B cell (primary cell): ENCODE measurements around the gene HOMER3. TPM values are rescaled to one million over a fixed set of nuclear protein-coding genes. Genes with fewer than 3 reads are reported as not detected.

Experiments
- ATAC-seq: fragments of 200-7000 bp; cut with Tn5 transposase; one replicate; pipeline ENCODE4 v1.10.0; 2021; ENCODE audit warnings: low read depth, mild to moderate bottlenecking, moderate number of reproducible peaks, moderate library complexity
- CTCF ChIA-PET: fragments of 350-600 bp; sonication (Branson Sonifier 250); formaldehyde crosslinking; loops from one replicate; lab custom pipeline; 2021; ENCODE audit warnings: antibody characterized with exemption, inconsistent platforms; lab: Charles Lee
- POLR2A ChIA-PET: fragments of 350-600 bp; sonication (Branson Sonifier 250); formaldehyde crosslinking; loops from one replicate; lab custom pipeline; 2021; ENCODE audit warnings: antibody characterized with exemption; lab: Charles Lee
- DNase-seq: peaks from one replicate; pipeline ENCODE4 v3.0.0; 2013
- H2AFZ ChIP-seq: 2 replicates; pipeline ENCODE4 v1.6.1; 2012; ENCODE audit warnings: mild to moderate bottlenecking, low read depth, low read length; ENCODE audit not compliant: insufficient read depth, poor library complexity, severe bottlenecking
- H3K27ac ChIP-seq, 2 donors: 1 replicate in 1 of 2; 2 replicates in 1 of 2; pipeline ENCODE4 v1.5.1; 2012 to 2013; ENCODE audit warnings: low read length in 2 of 2, mild to moderate bottlenecking in 2 of 2, moderate library complexity in 1 of 2
- H3K27me3 ChIP-seq, 4 experiments: fragments of 200-600 bp in 1 of 4; sonication (generic) in 1 of 4; replicated peaks in 1 of 4; 1 replicate in 2 of 4; 2 replicates in 2 of 4; pipeline versions ENCODE4 v1.6.1 to v1.7.0; 2013 to 2016; ENCODE audit warnings: low read length in 3 of 4, mild to moderate bottlenecking in 2 of 4, mixed read lengths in 1 of 4, moderate library complexity in 1 of 4; ENCODE audit not compliant: insufficient read depth in 4 of 4, control insufficient read depth in 3 of 4; ENCODE audit errors: control extremely low read depth in 1 of 4
- H3K36me3 ChIP-seq, 2 experiments: replicated peaks in 1 of 2; 1 replicate in 1 of 2; 2 replicates in 1 of 2; pipeline versions ENCODE4 v1.6.1 to v1.7.1; 2013; ENCODE audit warnings: low read length in 1 of 2; ENCODE audit not compliant: insufficient read depth in 2 of 2, control insufficient read depth in 1 of 2; ENCODE audit errors: control extremely low read depth in 1 of 2, extremely low read depth in 1 of 2
- H3K4me1 ChIP-seq, 2 donors: fragments of 200-600 bp in 1 of 2; sonication (generic) in 1 of 2; 1 replicate in 1 of 2; 2 replicates in 1 of 2; pipeline versions ENCODE4 v1.5.1 to v1.6.1; 2013 to 2017; ENCODE audit warnings: low read length in 2 of 2; ENCODE audit not compliant: control insufficient read depth in 2 of 2, insufficient read depth in 2 of 2
- H3K4me2 ChIP-seq: replicated peaks from 2 replicates; pipeline ENCODE3; 2012; ENCODE audit warnings: mild to moderate bottlenecking, low read depth, low read length; ENCODE audit not compliant: poor library complexity, severe bottlenecking
- H3K4me3 ChIP-seq, 5 experiments: fragments of 200-600 bp in 1 of 5; sonication (generic) in 1 of 5; 1 replicate in 3 of 5; 2 replicates in 2 of 5; pipeline versions ENCODE4 v1.5.1 to v1.7.0; 2011 to 2016; ENCODE audit warnings: low read length in 4 of 5, mild to moderate bottlenecking in 4 of 5, low read depth in 2 of 5, control low read depth in 1 of 5, moderate library complexity in 1 of 5; ENCODE audit not compliant: insufficient read depth in 1 of 5; ENCODE audit errors: control extremely low read depth in 1 of 5, extremely low read depth in 1 of 5
- H3K79me2 ChIP-seq: fragments of 200-600 bp; sonication (generic); one replicate; pipeline ENCODE4 v1.6.0; 2016; ENCODE audit warnings: low read length; ENCODE audit not compliant: control insufficient read depth, insufficient read depth
- H3K9ac ChIP-seq: fragments of 200-600 bp; sonication (generic); 2 replicates; pipeline ENCODE4 v1.6.1; 2017; ENCODE audit warnings: mild to moderate bottlenecking, low read length, moderate library complexity
- H3K9me3 ChIP-seq, 3 donors: one replicate each; pipeline versions ENCODE4 v1.6.1 to v1.7.1; 2013; ENCODE audit warnings: low read length in 2 of 3; ENCODE audit not compliant: control insufficient read depth in 2 of 3, insufficient read depth in 1 of 3; ENCODE audit errors: control extremely low read depth in 1 of 3
- H4K20me1 ChIP-seq: 2 replicates; pipeline ENCODE4 v1.6.0; 2012; ENCODE audit warnings: mild to moderate bottlenecking, low read length; ENCODE audit not compliant: insufficient read depth, control insufficient read depth, poor library complexity, severe bottlenecking
- H3K27ac Mint-ChIP-seq: one replicate; pipeline ENCODE4 v1.8.0; 2021; ENCODE audit warnings: mixed read lengths
- H3K27me3 Mint-ChIP-seq: one replicate; pipeline ENCODE4 v1.8.0; 2021; ENCODE audit warnings: mixed read lengths
- H3K4me1 Mint-ChIP-seq: one replicate; pipeline ENCODE4 v1.8.0; 2021; ENCODE audit warnings: mixed read lengths
- H3K4me3 Mint-ChIP-seq: one replicate; pipeline ENCODE4 v1.8.0; 2021; ENCODE audit warnings: mixed read lengths
- H3K9me3 Mint-ChIP-seq: one replicate; pipeline ENCODE4 v1.8.0; 2022; ENCODE audit warnings: mixed read lengths; ENCODE audit not compliant: insufficient read depth
- EZH2 ChIP-seq: IDR thresholded peaks from 2 replicates; pipeline ENCODE4 v1.6.1; 2012; ENCODE audit warnings: borderline replicate concordance, low read depth, mild to moderate bottlenecking, moderate library complexity, low read length; ENCODE audit not compliant: insufficient read depth, poor library complexity, severe bottlenecking
- WGBS: methylation state at CpG from one replicate; pipeline ENCODE4 v1.1.5; 2013; ENCODE audit warnings: missing lambda C conversion rate; ENCODE audit not compliant: insufficient coverage; 5-methylcytosine and 5-hydroxymethylcytosine counted together
- intact Hi-C: fragments of 100-400 bp; cut with micrococcal nuclease; formaldehyde crosslinking; loops from one replicate; pipeline ENCODE4 v1.10.0; 2022
- polyA plus RNA-seq: library from polyadenylated mRNA; depleted of rRNA; stranded (reverse); fragments of >200 nt; gene quantifications from 2 replicates; pipeline ENCODE4 v1.2.3, GENCODE V29; 2012
- total RNA-seq, 2 donors: library from RNA; stranded (reverse); fragments of 120-200 nt in 1 of 2; gene quantifications; 1 replicate in 1 of 2; 2 replicates in 1 of 2; pipeline versions ENCODE4 v1.2.3 to v1.2.4, GENCODE V29; 2013 to 2022
- TF ChIP-seq, protein P1 (sequence below): fragments of 200-600 bp; IDR thresholded peaks from one replicate; pipeline ENCODE4 v1.8.0; 2022; ENCODE audit warnings: antibody characterized with exemption, mild to moderate bottlenecking

The HOMER3 gene
- total and polyA plus RNA-seq, 2 donors (not counting 1 experiment from before 2014, with no cell fraction given): 5.9 to 26.4 TPM

DNA sequence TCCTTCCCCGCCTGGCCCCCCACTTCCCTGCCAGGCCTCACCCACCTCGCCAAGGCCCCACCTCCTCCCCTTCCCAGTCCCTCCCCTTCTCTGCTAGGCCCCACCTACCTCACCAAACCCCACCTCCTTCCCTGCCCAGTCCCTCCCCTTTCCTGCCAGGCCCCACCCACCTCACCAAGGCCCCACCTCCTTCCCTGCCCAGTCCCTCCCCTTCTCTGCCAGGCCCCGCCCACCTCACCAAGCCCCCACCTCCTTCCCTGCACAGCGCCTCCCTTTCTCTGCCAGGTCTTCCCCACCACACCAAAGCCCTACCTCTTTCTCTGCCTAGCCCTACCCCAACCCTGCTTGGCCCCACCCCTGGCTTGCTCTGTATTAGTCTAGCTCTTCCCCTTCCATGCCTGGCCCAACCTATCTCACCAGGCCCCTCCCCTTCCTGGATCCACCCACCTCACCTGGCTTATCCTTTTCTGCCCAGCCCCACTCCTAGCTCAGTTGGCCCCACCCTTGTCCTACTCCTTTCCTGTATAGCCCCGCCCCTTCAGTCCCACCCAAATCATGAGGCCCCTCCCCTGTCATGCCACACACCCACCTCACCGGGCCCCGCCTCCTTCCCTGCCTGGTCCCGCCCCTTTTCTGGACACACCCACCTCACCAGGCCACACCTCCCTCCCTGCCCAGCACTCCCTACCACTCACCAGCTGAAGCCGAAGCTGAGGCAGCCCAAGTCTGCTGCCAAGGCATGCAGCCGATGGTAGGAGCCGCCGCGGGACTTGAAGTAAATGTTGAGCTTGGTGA is 61.2 kb downstream of the HOMER3 start:
- no peak overlapping the region for H2AFZ ChIP-seq
- no peak overlapping the region for H3K27ac Mint-ChIP-seq
- H3K4me3 ChIP-seq: no peak overlapping the region
- H3K4me3 Mint-ChIP-seq: no peak overlapping the region
- ChIA-PET CTCF (no interaction called here), POLR2A (no interaction called here)
- H3K27me3 ChIP-seq: no peaks in the 10 kb centered on the region
- no peaks in the 10 kb centered on the region for H3K4me1 Mint-ChIP-seq
- H3K27ac ChIP-seq: no peak overlapping the region
- no peaks in the 10 kb centered on the region for H3K4me1 ChIP-seq
- DNase-seq (peak; percentile 34), ATAC-seq (peak; percentile 39)
- H3K79me2 ChIP-seq: no peaks in the 10 kb centered on the region
- no peaks in the 10 kb centered on the region for H3K36me3 ChIP-seq
- H3K9me3 ChIP-seq: peaks cover 0 to 27% (median 4%) of the 10 kb centered on the region in 3 donors
- H3K27me3 Mint-ChIP-seq: no peaks in the 10 kb centered on the region
- H3K9ac ChIP-seq: no peak overlapping the region
- H3K9me3 Mint-ChIP-seq: peaks cover 3% of the 10 kb centered on the region
- H4K20me1 ChIP-seq: no peaks in the 10 kb centered on the region
- TF ChIP-seq, protein P1, sequence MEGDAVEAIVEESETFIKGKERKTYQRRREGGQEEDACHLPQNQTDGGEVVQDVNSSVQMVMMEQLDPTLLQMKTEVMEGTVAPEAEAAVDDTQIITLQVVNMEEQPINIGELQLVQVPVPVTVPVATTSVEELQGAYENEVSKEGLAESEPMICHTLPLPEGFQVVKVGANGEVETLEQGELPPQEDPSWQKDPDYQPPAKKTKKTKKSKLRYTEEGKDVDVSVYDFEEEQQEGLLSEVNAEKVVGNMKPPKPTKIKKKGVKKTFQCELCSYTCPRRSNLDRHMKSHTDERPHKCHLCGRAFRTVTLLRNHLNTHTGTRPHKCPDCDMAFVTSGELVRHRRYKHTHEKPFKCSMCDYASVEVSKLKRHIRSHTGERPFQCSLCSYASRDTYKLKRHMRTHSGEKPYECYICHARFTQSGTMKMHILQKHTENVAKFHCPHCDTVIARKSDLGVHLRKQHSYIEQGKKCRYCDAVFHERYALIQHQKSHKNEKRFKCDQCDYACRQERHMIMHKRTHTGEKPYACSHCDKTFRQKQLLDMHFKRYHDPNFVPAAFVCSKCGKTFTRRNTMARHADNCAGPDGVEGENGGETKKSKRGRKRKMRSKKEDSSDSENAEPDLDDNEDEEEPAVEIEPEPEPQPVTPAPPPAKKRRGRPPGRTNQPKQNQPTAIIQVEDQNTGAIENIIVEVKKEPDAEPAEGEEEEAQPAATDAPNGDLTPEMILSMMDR: no peak
- TF ChIP-seq EZH2: no peak
- H3K4me2 ChIP-seq: no peak overlapping the region
- intact Hi-C loops: no loop called here
- WGBS: 68% methylated on average over 13 of the region's 13 CpGs

Other genes starting within 250 kb of the HOMER3 start
- 0.12 TPM in 1 of 2 replicates, not detected in the other for gene COMP, start 149.9 kb downstream of the HOMER3 start, total RNA-seq
- 0.48 TPM in 1 of 2 replicates, not detected in the other for gene COMP, start 149.9 kb downstream of the HOMER3 start, polyA plus RNA-seq
- 95.1 and 98.6 TPM in 2 replicates for gene UPF1, start 109.3 kb downstream of the HOMER3 start, total RNA-seq
- 51.9 and 75.1 TPM in 2 replicates for gene UPF1, start 109.3 kb downstream of the HOMER3 start, polyA plus RNA-seq
- not detected in 2 replicates for gene CERS1, start 45.1 kb downstream of the HOMER3 start, total RNA-seq
- not detected in 2 replicates for gene CERS1, start 45.1 kb downstream of the HOMER3 start, polyA plus RNA-seq
- 153 and 154 TPM in 2 replicates for gene COPE, start 21.8 kb downstream of the HOMER3 start, total RNA-seq
- gene COPE, start 21.8 kb downstream of the HOMER3 start, polyA plus RNA-seq: 200 and 279 TPM in 2 replicates
- gene DDX49, start 21.5 kb downstream of the HOMER3 start, total RNA-seq: 38.9 and 39.5 TPM in 2 replicates
- 43.7 and 47.5 TPM in 2 replicates for gene DDX49, start 21.5 kb downstream of the HOMER3 start, polyA plus RNA-seq
- gene SUGP2, start 92.3 kb upstream of the HOMER3 start, total RNA-seq: 154 and 164 TPM in 2 replicates
- gene SUGP2, start 92.3 kb upstream of the HOMER3 start, polyA plus RNA-seq: 132 and 161 TPM in 2 replicates
- 15.2 TPM in 2 replicates for gene ARMC6, start 92.4 kb upstream of the HOMER3 start, total RNA-seq
- gene ARMC6, start 92.4 kb upstream of the HOMER3 start, polyA plus RNA-seq: 19.1 and 27.6 TPM in 2 replicates
- 36.5 and 38.8 TPM in 2 replicates for gene SLC25A42, start 122.8 kb upstream of the HOMER3 start, total RNA-seq
- gene SLC25A42, start 122.8 kb upstream of the HOMER3 start, polyA plus RNA-seq: 75.6 and 83.9 TPM in 2 replicates
- 23.2 and 23.6 TPM in 2 replicates for gene TMEM161A, start 197.3 kb upstream of the HOMER3 start, total RNA-seq
- gene TMEM161A, start 197.3 kb upstream of the HOMER3 start, polyA plus RNA-seq: 33.8 and 44.0 TPM in 2 replicates
- gene MEF2B, start 229.0 kb upstream of the HOMER3 start, total RNA-seq: 4.1 and 5.5 TPM in 2 replicates
- 4.6 and 5.4 TPM in 2 replicates for gene MEF2B, start 229.0 kb upstream of the HOMER3 start, polyA plus RNA-seq